Motor neuron (in vitro differentiated cells): Measurements from ENCODE around the gene MAP1S. TPM values are rescaled to one million over a fixed set of nuclear protein-coding genes. Genes with fewer than 3 reads are reported as not detected.

Source experiments
- ATAC-seq, 8 experiments: fragments of 200-7000 bp; cut with Tn5 transposase; replicated peaks in 6 of 8; 2 replicates each; pipeline ENCODE4 v1.8.0; 2021; ENCODE audit warnings: mild to moderate bottlenecking in 8 of 8, moderate library complexity in 8 of 8
- H3K27ac ChIP-seq, 2 donors: fragments of 250-450 bp; sonication (Bioruptor Pico); 2 replicates each; pipeline ENCODE4 v1.9.0; 2021; ENCODE audit warnings: antibody characterized with exemption in 2 of 2, mild to moderate bottlenecking in 2 of 2, moderate library complexity in 1 of 2
- H3K4me1 ChIP-seq, 2 donors: fragments of 250-450 bp; sonication (Bioruptor Pico); replicated peaks in 1 of 2; 2 replicates each; pipeline ENCODE4 v1.6.1; 2021; ENCODE audit warnings: antibody characterized with exemption in 2 of 2, mild to moderate bottlenecking in 2 of 2, moderate library complexity in 1 of 2
- H3K4me3 ChIP-seq, 5 donors: fragments of 250-450 bp; sonication (Bioruptor Pico); 2 replicates each; pipeline ENCODE4 v1.9.0; 2021; ENCODE audit warnings: antibody characterized with exemption in 5 of 5, mild to moderate bottlenecking in 5 of 5, moderate library complexity in 4 of 5
- WGBS, 10 experiments: fragments of 450-650 bp; shearing (Covaris generic); methylation state at CpG; one replicate each; pipeline ENCODE4 v1.0.0; 2022; 5-methylcytosine and 5-hydroxymethylcytosine counted together
- in situ Hi-C, 9 experiments: fragments of 400-800 bp; cut with MboI; loops; one replicate each; pipeline ENCODE4 v1.15.0; 2021; ENCODE audit warnings: low sequenced_read_pairs in 9 of 9, low pct_unique_long_range_greater_than_20kb in 2 of 9; ENCODE audit not compliant: unreplicated experiment in 9 of 9
- total RNA-seq, 8 experiments: library from RNA; unstranded; fragments of 300-600 nt; gene quantifications; 2 replicates each; pipeline versions ENCODE4 v1.2.3 to v1.2.4, GENCODE V29; 2022

The MAP1S gene, protein sequence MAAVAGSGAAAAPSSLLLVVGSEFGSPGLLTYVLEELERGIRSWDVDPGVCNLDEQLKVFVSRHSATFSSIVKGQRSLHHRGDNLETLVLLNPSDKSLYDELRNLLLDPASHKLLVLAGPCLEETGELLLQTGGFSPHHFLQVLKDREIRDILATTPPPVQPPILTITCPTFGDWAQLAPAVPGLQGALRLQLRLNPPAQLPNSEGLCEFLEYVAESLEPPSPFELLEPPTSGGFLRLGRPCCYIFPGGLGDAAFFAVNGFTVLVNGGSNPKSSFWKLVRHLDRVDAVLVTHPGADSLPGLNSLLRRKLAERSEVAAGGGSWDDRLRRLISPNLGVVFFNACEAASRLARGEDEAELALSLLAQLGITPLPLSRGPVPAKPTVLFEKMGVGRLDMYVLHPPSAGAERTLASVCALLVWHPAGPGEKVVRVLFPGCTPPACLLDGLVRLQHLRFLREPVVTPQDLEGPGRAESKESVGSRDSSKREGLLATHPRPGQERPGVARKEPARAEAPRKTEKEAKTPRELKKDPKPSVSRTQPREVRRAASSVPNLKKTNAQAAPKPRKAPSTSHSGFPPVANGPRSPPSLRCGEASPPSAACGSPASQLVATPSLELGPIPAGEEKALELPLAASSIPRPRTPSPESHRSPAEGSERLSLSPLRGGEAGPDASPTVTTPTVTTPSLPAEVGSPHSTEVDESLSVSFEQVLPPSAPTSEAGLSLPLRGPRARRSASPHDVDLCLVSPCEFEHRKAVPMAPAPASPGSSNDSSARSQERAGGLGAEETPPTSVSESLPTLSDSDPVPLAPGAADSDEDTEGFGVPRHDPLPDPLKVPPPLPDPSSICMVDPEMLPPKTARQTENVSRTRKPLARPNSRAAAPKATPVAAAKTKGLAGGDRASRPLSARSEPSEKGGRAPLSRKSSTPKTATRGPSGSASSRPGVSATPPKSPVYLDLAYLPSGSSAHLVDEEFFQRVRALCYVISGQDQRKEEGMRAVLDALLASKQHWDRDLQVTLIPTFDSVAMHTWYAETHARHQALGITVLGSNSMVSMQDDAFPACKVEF
- total RNA-seq: 10 to 100 TPM; 11.2 to 49.8 (median 26.8) TPM

DNA sequence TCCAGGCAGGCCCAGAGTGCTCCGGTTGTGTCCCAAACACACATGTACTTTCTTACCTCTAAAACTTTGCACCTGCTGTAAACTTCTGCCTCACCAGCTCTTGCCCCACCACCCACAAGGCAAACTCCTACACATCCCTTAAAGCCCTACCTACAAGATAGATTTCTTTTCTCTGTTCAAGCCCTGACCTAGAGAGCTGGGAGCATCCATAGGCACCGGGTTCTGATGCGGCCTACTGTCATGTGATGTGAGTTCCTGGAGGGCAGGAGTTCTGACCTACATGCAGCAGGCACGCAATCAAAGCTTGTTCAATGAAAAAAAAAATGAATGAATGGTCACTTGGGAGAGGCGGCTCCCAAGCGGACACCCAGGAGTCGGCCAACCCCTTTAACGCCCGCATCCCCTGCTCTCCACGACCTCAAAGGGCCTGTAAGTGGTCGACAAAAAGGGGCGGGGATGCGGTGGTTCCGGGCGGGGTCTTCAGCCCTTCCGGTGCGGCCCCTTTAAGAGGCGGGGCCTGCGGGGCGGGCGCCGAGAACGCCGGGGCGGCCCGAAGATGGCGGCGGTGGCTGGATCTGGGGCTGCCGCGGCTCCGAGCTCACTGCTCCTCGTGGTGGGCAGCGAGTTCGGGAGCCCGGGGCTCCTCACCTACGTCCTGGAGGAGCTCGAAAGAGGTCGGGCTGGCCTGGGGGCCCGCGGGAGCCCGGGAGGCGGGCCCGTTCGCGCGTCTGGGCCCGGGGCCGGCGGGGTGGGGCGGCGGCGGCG, at the start of gene MAP1S:
Gene MAP1S (plus strand): TSS at position 534 of the 765 bp plus-strand sequence. CDS start 23 bp downstream, at position 557.
- peak within 1 kb of the TSS; percentile 77 to 98 (median 93) for H3K4me3 ChIP-seq
- H3K4me1 ChIP-seq: peaks cover 7 to 14% of the 10 kb centered on the region in 2 donors
- ATAC-seq: peak; percentile 66 to 96 (median 94)
- 0 to 80% (median 14%) methylated on average over 1 to 5 of the region's 53 CpGs; no CpG with 5 or more reads in 3 of the 10 experiments for WGBS, 10 experiments
- H3K27ac ChIP-seq: peak within 1 kb of the TSS; percentile 69 to 89
- in situ Hi-C loops: no loop called here

DNA sequence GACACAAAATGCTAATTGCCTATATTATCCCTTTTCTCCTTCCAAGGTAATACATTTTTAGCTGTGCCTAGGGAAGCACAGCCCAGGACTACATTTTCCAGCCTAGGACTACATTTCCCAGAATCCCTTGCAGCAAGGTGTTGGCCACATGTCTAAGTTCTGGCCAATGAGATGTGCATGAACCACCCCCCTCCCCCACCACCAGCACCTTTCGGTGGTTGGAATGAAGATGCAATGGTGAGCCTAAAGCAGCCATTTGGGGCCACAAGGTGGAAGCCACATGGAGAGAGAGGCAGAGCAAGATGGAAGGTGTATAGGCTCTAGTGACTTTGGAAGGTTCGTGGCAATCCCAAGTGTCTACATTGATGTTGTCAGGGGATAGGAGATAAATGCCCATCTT, 47.4 kb upstream of the MAP1S start:
- ATAC-seq: peak in 3 of 8 experiments; percentile 32 to 79 (median 62)

DNA sequence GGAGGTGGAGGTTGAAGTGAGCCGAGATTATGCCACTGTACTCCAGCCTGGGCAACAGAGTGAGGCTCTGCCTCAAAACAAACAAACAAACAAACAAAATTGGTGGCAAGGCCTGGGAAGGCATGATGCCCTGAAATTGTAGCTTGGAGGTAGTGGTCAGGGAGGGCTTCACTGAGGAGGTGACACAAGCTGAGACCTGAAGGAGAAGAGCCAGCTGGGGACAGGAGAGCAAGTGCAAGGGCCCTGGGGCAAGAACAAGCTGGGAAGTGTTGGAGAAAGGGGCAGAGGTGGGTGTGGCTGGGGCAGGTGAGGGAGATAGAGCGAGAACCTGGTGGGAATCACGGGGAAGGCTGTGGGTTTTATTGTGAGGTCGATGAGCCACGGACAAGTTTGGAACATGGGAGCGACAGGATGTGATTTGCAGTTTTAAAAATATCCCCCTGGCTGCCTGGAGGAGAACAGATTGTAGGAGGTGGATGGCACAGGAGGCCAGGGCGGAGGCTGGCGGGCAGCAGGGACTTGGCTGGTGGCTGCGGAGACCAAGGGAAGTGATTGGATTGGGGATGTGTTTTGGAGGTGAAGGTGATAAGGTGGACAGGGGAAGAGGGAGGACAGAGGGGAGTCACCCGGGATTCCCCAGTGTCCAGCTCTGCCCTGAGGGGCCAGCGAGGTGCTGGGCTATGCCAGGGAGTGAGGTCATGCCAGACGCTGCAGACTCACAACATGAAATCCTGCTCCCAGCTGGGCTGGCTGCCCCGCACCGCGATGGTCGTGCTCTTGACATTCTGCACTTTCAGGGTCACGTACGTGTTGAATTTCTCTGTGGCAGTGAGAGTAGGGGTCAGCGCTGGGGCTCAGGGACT, 45.1 kb upstream of the MAP1S start:
- Histone ChIP-seq H3K4me3 (no peak overlapping the region), H3K27ac (no peak overlapping the region), H3K4me1 (no peaks in the 10 kb centered on the region)
- 49 to 89% (median 69%) methylated on average over 2 to 14 of the region's 19 CpGs; no CpG with 5 or more reads in 3 of the 10 experiments for WGBS, 10 experiments
- in situ Hi-C loops: no loop called here
- ATAC-seq: no peak

More for the DNA sequence above, 47.4 kb upstream of the MAP1S start:
- Histone ChIP-seq H3K4me1 (no peaks in the 10 kb centered on the region), H3K4me3 (no peak overlapping the region), H3K27ac (no peak overlapping the region)
- WGBS, 10 experiments: 33 to 100% (median 55%) methylated on average over 1 to 2 of the region's 2 CpGs; no CpG with 5 or more reads in 6 of the 10 experiments
- in situ Hi-C loops: no loop called here

DNA sequence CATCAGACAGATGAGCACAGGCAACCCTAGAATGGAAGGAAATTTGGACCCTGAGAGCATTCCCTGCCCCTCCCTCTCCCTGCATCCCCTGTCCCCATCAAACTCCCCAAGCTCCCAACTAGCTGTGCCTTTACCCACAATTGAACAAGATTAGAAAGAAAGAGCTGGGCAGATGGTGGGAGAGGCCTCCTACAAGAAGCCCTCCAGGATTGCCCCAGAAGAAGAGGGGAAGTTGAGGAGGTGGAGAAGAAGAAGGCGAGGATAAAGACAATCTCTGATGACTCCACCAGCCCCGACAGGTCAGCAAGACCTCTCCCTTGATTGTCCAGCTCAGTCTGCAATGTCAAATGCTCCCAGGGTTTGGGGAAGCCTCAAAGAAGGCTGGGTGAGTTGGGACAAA, 43.0 kb upstream of the MAP1S start:
- no peak overlapping the region for H3K27ac ChIP-seq
- ATAC-seq: no peak

DNA sequence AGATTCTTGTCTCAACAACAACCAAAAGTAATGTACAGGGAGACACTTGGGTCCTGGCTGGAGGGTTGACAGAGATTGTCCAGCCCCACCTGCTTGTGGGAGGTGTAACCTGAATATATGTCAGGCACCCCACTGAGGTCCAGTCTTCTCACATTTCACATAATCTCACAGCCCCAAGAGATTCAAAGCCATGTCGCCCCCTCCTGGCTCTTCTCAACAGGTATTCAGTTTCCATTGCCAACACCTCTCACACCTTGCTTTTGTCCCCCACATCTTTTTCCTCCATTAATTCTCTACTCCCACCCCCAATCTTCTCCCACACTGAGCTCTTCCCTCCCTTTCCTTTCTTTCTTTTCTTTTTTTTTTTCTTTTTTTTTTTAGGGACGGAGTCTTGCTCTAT, 42.3 kb upstream of the MAP1S start:
- Histone ChIP-seq H3K27ac (no peak overlapping the region), H3K4me1 (peaks cover 0 to 11% of the 10 kb centered on the region in 2 donors), H3K4me3 (no peak overlapping the region)
- 50 to 100% (median 84%) methylated on average over 1 to 2 of the region's 2 CpGs; no CpG with 5 or more reads in 4 of the 10 experiments for WGBS, 10 experiments
- ATAC-seq: no peak
- in situ Hi-C loops: no loop called here

More for the DNA sequence above, 43.0 kb upstream of the MAP1S start:
- Histone ChIP-seq H3K4me3 (no peak overlapping the region), H3K4me1 (peaks cover 0 to 10% of the 10 kb centered on the region in 2 donors)
- WGBS, 10 experiments: 0 to 35% (median 34%) methylated on average over 1 to 2 of the region's 2 CpGs; no CpG with 5 or more reads in 7 of the 10 experiments
- in situ Hi-C loops: no loop called here

DNA sequence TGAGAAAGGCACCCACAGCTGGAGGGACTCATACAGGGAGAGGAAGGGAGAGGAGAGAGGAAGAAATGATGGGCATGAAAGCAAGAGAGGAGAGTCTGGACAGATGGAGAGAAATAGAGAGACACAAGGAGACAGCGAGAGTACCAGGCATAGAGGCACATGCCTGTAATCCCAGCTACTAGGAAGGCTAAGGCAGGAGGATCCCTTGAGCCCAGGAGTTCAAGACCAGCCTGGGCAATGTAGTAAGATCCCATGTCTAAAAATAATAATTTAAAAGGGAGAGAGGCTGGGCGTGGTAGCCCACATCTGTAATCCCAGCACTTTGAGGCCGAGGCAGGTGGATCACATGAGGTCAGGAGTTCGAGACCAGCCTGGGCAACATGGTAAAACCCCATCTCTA, 40.4 kb upstream of the MAP1S start:
- H3K4me3 ChIP-seq: no peak overlapping the region
- no peak overlapping the region for H3K27ac ChIP-seq
- ATAC-seq: no peak
- H3K4me1 ChIP-seq: peaks cover 0 to 11% of the 10 kb centered on the region in 2 donors
- in situ Hi-C loops: no loop called here
- WGBS, 10 experiments: 40 to 84% (median 75%) methylated on average over 1 to 3 of the region's 4 CpGs; no CpG with 5 or more reads in 7 of the 10 experiments

DNA sequence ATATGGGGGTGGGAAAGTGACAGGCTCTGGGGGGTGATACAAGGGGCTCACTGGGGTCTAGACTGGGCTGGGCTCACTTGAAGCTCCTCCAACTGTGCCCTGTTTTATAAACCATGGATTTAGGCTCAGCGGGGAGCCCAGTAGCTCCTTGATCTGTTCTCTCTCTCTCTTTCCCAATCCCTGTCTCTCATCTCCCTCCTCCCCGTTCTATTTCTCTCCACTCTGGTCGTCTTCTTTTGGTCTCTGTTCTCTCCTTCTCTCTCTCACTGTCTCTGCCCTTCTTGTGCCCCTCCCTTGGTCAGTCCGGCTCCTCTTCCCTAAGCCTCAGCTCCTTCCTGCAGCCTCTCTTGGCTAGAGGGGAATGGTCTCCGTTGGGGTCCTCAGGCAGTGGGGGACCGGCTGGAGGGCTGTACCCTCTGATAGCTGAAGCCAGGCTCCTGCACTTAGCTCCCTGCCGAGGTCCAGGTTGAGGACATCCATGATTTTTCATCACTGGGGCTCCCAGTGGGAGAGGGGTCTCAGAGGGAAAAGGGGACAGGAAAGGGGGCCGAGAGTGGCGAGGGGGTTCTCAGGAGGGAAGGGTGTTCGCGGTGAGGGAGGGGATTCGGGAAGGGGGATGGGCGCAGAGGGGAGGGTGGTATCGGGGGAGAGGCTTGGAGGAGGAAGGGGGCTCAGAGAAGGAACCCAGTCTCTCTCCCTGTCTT, 39.6 kb upstream of the MAP1S start:
- Histone ChIP-seq H3K27ac (peak overlapping the region; percentile 65 to 89), H3K4me1 (peaks cover 0 to 11% of the 10 kb centered on the region in 2 donors), H3K4me3 (peak overlapping the region in 4 of 5 donors; percentile 4 to 42 (median 28))
- 0 to 41% (median 16%) methylated on average over 1 to 5 of the region's 14 CpGs; no CpG with 5 or more reads in 4 of the 10 experiments for WGBS, 10 experiments
- in situ Hi-C loops: no loop called here
- ATAC-seq: peak in 5 of 8 experiments; percentile 24 to 41 (median 36)

DNA sequence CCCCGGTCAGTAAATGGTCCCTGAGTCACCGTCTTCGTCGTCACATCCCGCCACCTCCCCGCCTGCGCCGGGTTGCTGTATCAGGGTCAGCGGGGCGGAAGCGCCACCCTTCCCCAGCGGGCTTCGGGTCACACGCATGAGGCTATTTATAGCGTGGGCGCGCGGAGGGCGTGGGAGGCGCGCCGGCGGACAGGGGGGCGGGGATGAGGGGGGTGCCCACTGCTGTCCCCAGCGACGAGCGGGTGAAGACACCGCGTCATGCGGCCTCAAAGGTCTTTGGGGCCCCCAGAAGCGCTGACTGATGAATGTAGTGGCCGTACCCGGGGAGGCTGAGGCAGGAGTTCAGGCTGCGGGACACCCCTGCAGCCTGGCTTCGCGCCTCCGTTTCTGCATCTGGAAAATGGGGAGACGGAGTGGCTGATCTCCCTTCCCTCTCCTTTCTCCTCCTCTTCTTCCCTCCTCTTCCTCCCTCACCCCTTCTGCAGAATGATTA, 39.0 kb upstream of the MAP1S start:
- H3K4me1 ChIP-seq: peaks cover 0 to 11% of the 10 kb centered on the region in 2 donors
- H3K27ac ChIP-seq: peak overlapping the region in 1 of 2 donors; percentile 89
- WGBS, 10 experiments: 0 to 27% (median 16%) methylated on average over 1 to 9 of the region's 38 CpGs; no CpG with 5 or more reads in 5 of the 10 experiments
- in situ Hi-C loops: no loop called here
- ATAC-seq: peak; percentile 94 to 98 (median 97)
- peak overlapping the region in 4 of 5 donors; percentile 4 to 42 (median 28) for H3K4me3 ChIP-seq

DNA sequence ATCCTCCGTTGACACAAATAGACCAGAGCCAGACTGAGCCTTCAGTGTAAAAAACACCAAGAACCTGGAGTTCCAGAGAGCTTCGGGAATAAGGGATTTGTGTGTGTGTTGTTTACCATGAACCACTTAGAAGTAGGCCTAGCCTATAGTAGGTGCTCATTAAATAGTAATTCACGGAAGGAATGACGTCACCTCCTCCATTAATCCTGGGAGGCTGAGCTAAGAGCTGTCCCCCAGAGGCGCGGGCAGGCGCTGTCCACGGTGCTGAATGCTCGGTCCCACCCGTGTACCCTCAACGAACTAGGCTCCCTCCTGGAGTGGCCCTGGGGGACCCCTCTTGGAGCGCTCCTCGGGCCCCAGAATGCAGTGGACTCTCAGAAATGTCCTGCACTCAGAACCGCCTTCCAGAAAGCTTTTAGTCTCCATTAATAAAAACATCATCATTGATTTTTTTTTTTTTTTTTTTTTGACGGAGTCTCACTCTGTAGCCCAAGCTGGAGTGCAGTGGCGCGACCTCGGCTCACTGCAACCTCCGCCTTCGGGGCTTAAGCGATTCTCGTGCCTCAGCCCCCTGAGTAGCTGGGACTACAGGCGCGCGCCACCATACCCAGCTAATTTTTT, 37.7 kb upstream of the MAP1S start:
- peak overlapping the region in 1 of 2 donors; percentile 62 for H3K27ac ChIP-seq
- WGBS, 10 experiments: 34 to 81% (median 64%) methylated on average over 1 to 13 of the region's 25 CpGs; no CpG with 5 or more reads in 2 of the 10 experiments

DNA sequence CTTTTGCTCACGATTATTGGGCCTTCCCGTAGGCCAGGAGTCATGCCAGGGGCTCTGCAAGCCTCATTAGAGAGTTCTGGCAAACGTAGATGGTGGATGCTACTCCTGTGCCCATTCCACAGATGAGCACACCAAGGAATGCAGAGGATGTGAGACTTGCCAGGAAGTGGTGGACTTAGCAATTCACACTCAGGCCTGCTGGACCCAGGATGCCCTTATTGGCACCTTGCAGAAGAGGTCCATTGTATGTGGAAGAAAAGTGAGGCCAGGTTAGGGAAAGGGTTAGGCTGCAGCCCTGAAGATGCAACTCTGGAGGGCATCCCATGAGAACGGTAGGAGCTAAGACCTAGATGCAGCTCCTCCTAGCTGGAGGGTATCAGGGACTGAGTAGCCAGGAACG, 37.0 kb upstream of the MAP1S start:
- ATAC-seq: no peak
- WGBS, 10 experiments: 32 to 100% (median 77%) methylated on average over 1 to 4 of the region's 5 CpGs; no CpG with 5 or more reads in 3 of the 10 experiments
- Histone ChIP-seq H3K4me1 (peaks cover 0 to 14% of the 10 kb centered on the region in 2 donors), H3K4me3 (no peak overlapping the region), H3K27ac (no peak overlapping the region)
- in situ Hi-C loops: no loop called here

More for the DNA sequence above, 37.7 kb upstream of the MAP1S start:
- Histone ChIP-seq H3K4me1 (peaks cover 0 to 14% of the 10 kb centered on the region in 2 donors), H3K4me3 (no peak overlapping the region)
- in situ Hi-C loops: no loop called here
- ATAC-seq: peak in 5 of 8 experiments; percentile 1 to 47 (median 4)
